ENCODE data around the gene ETF1. TPM values are rescaled to one million over a fixed set of nuclear protein-coding genes. Genes with fewer than 3 reads are reported as not detected.
A peak's percentile ranks its signal among the peaks of the same experiment; 100 is the strongest.

ETF1 gene
- total and polyA plus RNA-seq, 9 of the 15 experiments (the other 6 are each of a cell fraction or from before 2014, with no cell fraction given) = 53.7 to 209 (median 164) TPM

- TF ChIP-seq TCF3 (CRISPR knock-in tag; IDR thresholded peaks at IDR 0.05) = peak; percentile 49; the same call in 1 of the 2 replicates
- no peak for TF ChIP-seq NR2C2 (CRISPR knock-in tag; IDR thresholded peaks at IDR 0.05)
- peak; percentile 53; the same call in 1 of the 2 replicates for TF ChIP-seq NR2C2 (tag; IDR thresholded peaks at IDR 0.05)
- peak; percentile 51; the same call in 1 of the 2 replicates for TF ChIP-seq CTBP1 (IDR thresholded peaks at IDR 0.05; ENCODE audit: borderline replicate concordance)
- no peak for TF ChIP-seq CBX8 (IDR thresholded peaks at IDR 0.05; ENCODE audit: borderline replicate concordance, extremely low read depth, low read depth, low read length, poor library complexity, severe bottlenecking)
- peak; percentile 74 for TF ChIP-seq JUND (IDR thresholded peaks at IDR 0.05; ENCODE audit: borderline replicate concordance, low read depth, low read length)
- peak; percentile 68; the same call in 1 of the 3 replicates for TF ChIP-seq JUND (tag; IDR thresholded peaks at IDR 0.05; ENCODE audit: borderline replicate concordance, low read depth, low read length)
- TF ChIP-seq ZKSCAN8 (CRISPR knock-in tag; IDR thresholded peaks at IDR 0.05) = no peak
- TF ChIP-seq E2F8 (IDR thresholded peaks at IDR 0.05; ENCODE audit: low read depth, partially characterized antibody) = no peak
- TF ChIP-seq FUS (optimal IDR thresholded peaks at IDR 0.05; ENCODE audit: low read depth, low read length) = no peak
- TF ChIP-seq ETS2 (tag; IDR thresholded peaks at IDR 0.05; ENCODE audit: borderline replicate concordance, poor library complexity, severe bottlenecking) = no peak
- TF ChIP-seq SREBF1 (IDR thresholded peaks at IDR 0.05; ENCODE audit: borderline replicate concordance, low read depth, low read length) = no peak
- TF ChIP-seq NFATC3 (IDR thresholded peaks at IDR 0.05) = no peak
- TF ChIP-seq PHB (CRISPR knock-in tag; IDR thresholded peaks at IDR 0.05) = no peak
- TF ChIP-seq POLR2AphosphoS2 (IDR thresholded peaks at IDR 0.05; ENCODE audit: low read length) = no peak
- TF ChIP-seq DDX20 (tag; IDR thresholded peaks at IDR 0.05; ENCODE audit: low read depth) = no peak
- no peak for TF ChIP-seq ZNF696 (CRISPR knock-in tag; conservative IDR thresholded peaks at IDR 0.05)
- TF ChIP-seq SMARCC2 (IDR thresholded peaks at IDR 0.05; ENCODE audit: low read depth) = 0 out of 2 replicates have a peak, but pooled peaks have one; percentile 13
- TF ChIP-seq ZBTB34 (CRISPR knock-in tag; IDR thresholded peaks at IDR 0.05) = no peak
- TF ChIP-seq ZNF197 (CRISPR knock-in tag; IDR thresholded peaks at IDR 0.05; ENCODE audit: low read depth) = peak; percentile 67; the same call in 1 of the 2 replicates
- no peak for TF ChIP-seq ZC3H4 (CRISPR knock-in tag; IDR thresholded peaks at IDR 0.05; ENCODE audit: borderline replicate concordance)
- TF ChIP-seq ZNF280B (CRISPR knock-in tag; IDR thresholded peaks at IDR 0.05) = no peak
Measured at GRCh38 chr5:138488481-138488945, 54.5 kb downstream of the ETF1 start (continued).
